H1 (cell line): Measurements from ENCODE around the gene CEP85L. TPM values are rescaled to one million over a fixed set of nuclear protein-coding genes. Genes with fewer than 3 reads are reported as not detected.
A peak's percentile ranks its signal among the peaks of the same experiment; 100 is the strongest.

Source experiments
- CTCF ChIA-PET: fragments of 300-600 bp; sonication (Branson Sonifier 250); formaldehyde crosslinking; loops from one replicate; lab custom pipeline; 2021; ENCODE audit not compliant: partially characterized antibody; lab: Charles Lee
- POLR2A ChIA-PET: fragments of 300-600 bp; sonication (Branson Sonifier 250); formaldehyde crosslinking; loops from one replicate; lab custom pipeline; 2021; ENCODE audit warnings: inconsistent platforms; ENCODE audit not compliant: partially characterized antibody; lab: Charles Lee
- DNase-seq, 2 experiments: peaks; one replicate each; pipeline versions ENCODE4 v3.0.0 to v3.0.0-alpha.2; 2010 to 2022; ENCODE audit warnings: low spot score in 2 of 2, low read depth in 1 of 2, mixed read lengths in 1 of 2
- FAIRE-seq: peaks from 2 replicates; lab custom pipeline; 2011; peaks lifted over from hg19 to GRCh38; lab: Jason Lieb, UNC
- H2AFZ ChIP-seq: 2 replicates; pipeline ENCODE4 v1.8.1; 2012; ENCODE audit warnings: low read length, inconsistent platforms
- H2AK5ac ChIP-seq: 2 replicates; pipeline ENCODE4 v1.6.1; 2013; ENCODE audit warnings: low read depth, low read length
- H2BK120ac ChIP-seq: replicated peaks from 2 replicates; pipeline ENCODE3; 2013; ENCODE audit warnings: low read depth, low read length, inconsistent platforms
- H2BK12ac ChIP-seq: 2 replicates; pipeline ENCODE4 v1.6.1; 2013; ENCODE audit warnings: low read depth, low read length
- H2BK15ac ChIP-seq: 2 replicates; pipeline ENCODE4 v1.6.1; 2013; ENCODE audit warnings: low read length
- H2BK20ac ChIP-seq: 2 replicates; pipeline ENCODE4 v1.6.1; 2013; ENCODE audit warnings: low read length
- H2BK5ac ChIP-seq: 2 replicates; pipeline ENCODE4 v1.6.1; 2013; ENCODE audit warnings: low read depth, low read length
- H3K14ac ChIP-seq: 2 replicates; pipeline ENCODE4 v1.6.1; 2013; ENCODE audit warnings: inconsistent platforms; ENCODE audit not compliant: insufficient read length
- H3K18ac ChIP-seq: 2 replicates; pipeline ENCODE4 v1.6.1; 2013; ENCODE audit warnings: low read length; ENCODE audit errors: extremely low read depth
- H3K23ac ChIP-seq: 2 replicates; pipeline ENCODE4 v1.6.1; 2013; ENCODE audit warnings: inconsistent platforms; ENCODE audit not compliant: insufficient read length
- H3K23me2 ChIP-seq: 2 replicates; pipeline ENCODE4 v1.6.1; 2013; ENCODE audit warnings: low read depth, low read length
- H3K27ac ChIP-seq: 2 replicates; pipeline ENCODE4 v1.6.1; 2011; ENCODE audit warnings: low read depth, low read length, inconsistent platforms
- H3K27me3 ChIP-seq, 4 experiments: replicated peaks in 1 of 4; 1 replicate in 1 of 4; 2 replicates in 3 of 4; pipeline versions ENCODE4 v1.6.1 to v1.8.1; 2011 to 2013; ENCODE audit warnings: low read length in 3 of 4, mild to moderate bottlenecking in 3 of 4, inconsistent platforms in 2 of 4, mixed read lengths in 2 of 4, moderate library complexity in 1 of 4; ENCODE audit not compliant: control insufficient read depth in 3 of 4, insufficient read depth in 3 of 4; ENCODE audit errors: extremely low read depth in 1 of 4
- H3K36me3 ChIP-seq, 4 experiments: 2 replicates each; pipeline versions ENCODE4 v1.6.1 to v1.8.1; 2011 to 2013; ENCODE audit warnings: mild to moderate bottlenecking in 4 of 4, low read length in 3 of 4, moderate library complexity in 2 of 4, control low read depth in 1 of 4, inconsistent platforms in 1 of 4; ENCODE audit not compliant: insufficient read depth in 4 of 4, control insufficient read depth in 2 of 4
- H3K4ac ChIP-seq: replicated peaks from 2 replicates; pipeline ENCODE3; 2013; ENCODE audit warnings: low read length, low read depth, mixed read lengths, inconsistent platforms; ENCODE audit not compliant: insufficient read length
- H3K4me1 ChIP-seq, 4 experiments: replicated peaks in 1 of 4; 1 replicate in 1 of 4; 2 replicates in 3 of 4; pipeline versions ENCODE4 v1.6.1 to v1.8.1; 2011 to 2013; ENCODE audit warnings: low read length in 3 of 4, inconsistent platforms in 2 of 4, mixed read lengths in 1 of 4; ENCODE audit not compliant: insufficient read depth in 4 of 4, control insufficient read depth in 3 of 4
- H3K4me2 ChIP-seq, 2 experiments: 2 replicates each; pipeline versions ENCODE4 v1.6.1 to v1.8.1; 2011 to 2013; ENCODE audit warnings: low read depth in 2 of 2, low read length in 2 of 2, control low read depth in 1 of 2, inconsistent platforms in 1 of 2, mild to moderate bottlenecking in 1 of 2; ENCODE audit not compliant: insufficient read depth in 1 of 2
- H3K4me3 ChIP-seq, 4 experiments: fragments of 200-600, 300-600 bp in 1 of 4; sonication (generic), shearing (Covaris generic), sonication (Bioruptor Twin) in 1 of 4; 2 replicates each; pipeline versions ENCODE4 v1.5.1 to v1.8.1; 2011 to 2016; ENCODE audit warnings: low read length in 4 of 4, low read depth in 3 of 4, control low read depth in 2 of 4, inconsistent platforms in 2 of 4, mild to moderate bottlenecking in 2 of 4, mixed read lengths in 1 of 4, moderate library complexity in 1 of 4; ENCODE audit not compliant: insufficient read depth in 2 of 4; ENCODE audit errors: extremely low read depth in 1 of 4
- H3K56ac ChIP-seq: replicated peaks from 2 replicates; pipeline ENCODE3; 2013; ENCODE audit warnings: low read depth, mild to moderate bottlenecking, mixed read lengths, low read length, inconsistent platforms; ENCODE audit not compliant: insufficient read length
- H3K79me1 ChIP-seq: 2 replicates; pipeline ENCODE4 v1.6.1; 2013; ENCODE audit warnings: low read depth, low read length, control low read depth
- H3K79me2 ChIP-seq, 2 experiments: 2 replicates each; pipeline versions ENCODE4 v1.6.1 to v1.8.1; 2012 to 2013; ENCODE audit warnings: low read length in 2 of 2, mild to moderate bottlenecking in 2 of 2, inconsistent platforms in 1 of 2; ENCODE audit not compliant: insufficient read depth in 2 of 2, control insufficient read depth in 1 of 2
- H3K9ac ChIP-seq, 4 experiments: replicated peaks in 1 of 4; 1 replicate in 1 of 4; 2 replicates in 3 of 4; pipeline versions ENCODE4 v1.6.1 to v1.8.1; 2011 to 2013; ENCODE audit warnings: low read depth in 3 of 4, low read length in 3 of 4, control low read depth in 2 of 4, mild to moderate bottlenecking in 2 of 4, moderate library complexity in 2 of 4, inconsistent platforms in 1 of 4; ENCODE audit errors: extremely low read depth in 1 of 4
- H3K9me3 ChIP-seq, 2 experiments: 2 replicates each; pipeline versions ENCODE4 v1.6.1 to v1.8.1; 2012 to 2013; ENCODE audit warnings: mild to moderate bottlenecking in 2 of 2, moderate library complexity in 2 of 2, control low read depth in 1 of 2, inconsistent platforms in 1 of 2, low read depth in 1 of 2, low read length in 1 of 2, mixed read lengths in 1 of 2; ENCODE audit not compliant: insufficient read depth in 2 of 2
- H4K20me1 ChIP-seq, 2 experiments: replicated peaks in 1 of 2; 2 replicates each; pipeline versions ENCODE3 to v1.8.1; 2011 to 2013; ENCODE audit warnings: inconsistent platforms in 2 of 2, low read length in 2 of 2, mild to moderate bottlenecking in 1 of 2; ENCODE audit not compliant: insufficient read depth in 2 of 2, control insufficient read depth in 1 of 2
- H4K5ac ChIP-seq: 2 replicates; pipeline ENCODE4 v1.6.1; 2013; ENCODE audit warnings: low read length, low read depth, mixed read lengths, inconsistent platforms; ENCODE audit not compliant: insufficient read length
- H4K8ac ChIP-seq: 2 replicates; pipeline ENCODE4 v1.8.0; 2013; ENCODE audit warnings: mild to moderate bottlenecking, moderate library complexity, low read length, inconsistent platforms; ENCODE audit not compliant: insufficient read depth; ENCODE audit errors: extremely low read depth
- H4K91ac ChIP-seq: replicated peaks from 2 replicates; pipeline ENCODE3; 2013; ENCODE audit warnings: low read length, mixed read lengths, inconsistent platforms; ENCODE audit not compliant: insufficient read length
- JUND ChIP-seq: IDR thresholded peaks from 2 replicates; pipeline ENCODE4 v1.6.1; 2011; ENCODE audit warnings: mild to moderate bottlenecking, improper control_type of control experiment, low read length
- YY1 ChIP-seq: IDR thresholded peaks from 2 replicates; pipeline ENCODE4 v1.6.1; 2011; ENCODE audit warnings: low read depth, mild to moderate bottlenecking, low read length
- WGBS, 2 experiments: shearing (Covaris generic) in 1 of 2; methylation state at CpG; one replicate each; pipeline versions ENCODE4 v1.1.6 to v1.1.7; 2013 to 2015; ENCODE audit warnings: low lambda C conversion rate in 2 of 2, mixed read lengths in 2 of 2, inconsistent platforms in 1 of 2, low coverage in 1 of 2, missing lambda C conversion rate in 1 of 2; ENCODE audit not compliant: insufficient replicate concordance in 2 of 2, insufficient coverage in 1 of 2, insufficient read length in 1 of 2; ENCODE audit errors: extremely low coverage in 1 of 2, missing lambda C conversion rate in 1 of 2; 5-methylcytosine and 5-hydroxymethylcytosine counted together
- polyA plus RNA-seq, 7 experiments: library from polyadenylated mRNA; depleted of rRNA in 3 of 7; stranded (reverse) in 5 of 7; unstranded in 2 of 7; fragments of >200 nt in 5 of 7; fragments of 200-250 nt in 2 of 7; gene quantifications; 1 replicate in 5 of 7; 2 replicates in 1 of 7; 4 replicates in 1 of 7; pipeline versions ENCODE4 v1.2.1 to v1.2.3, GENCODE V29; 2011 to 2013; ENCODE audit warnings: missing spikeins in 2 of 7, mixed read lengths in 2 of 7
- total RNA-seq: library from RNA; stranded (reverse); fragmentation: NEBNext Ultra II Directional; extraction: Animal tissue kit (Norgen Biotek cat#: 25700); gene quantifications from 2 replicates; pipeline ENCODE4 v1.2.1, GENCODE V29; 2021

CEP85L gene
- total and polyA plus RNA-seq, 2 of the 8 experiments (the other 6 are each of a cell fraction or from before 2014, with no cell fraction given), result 3.2 to 27.6 TPM

DNA sequence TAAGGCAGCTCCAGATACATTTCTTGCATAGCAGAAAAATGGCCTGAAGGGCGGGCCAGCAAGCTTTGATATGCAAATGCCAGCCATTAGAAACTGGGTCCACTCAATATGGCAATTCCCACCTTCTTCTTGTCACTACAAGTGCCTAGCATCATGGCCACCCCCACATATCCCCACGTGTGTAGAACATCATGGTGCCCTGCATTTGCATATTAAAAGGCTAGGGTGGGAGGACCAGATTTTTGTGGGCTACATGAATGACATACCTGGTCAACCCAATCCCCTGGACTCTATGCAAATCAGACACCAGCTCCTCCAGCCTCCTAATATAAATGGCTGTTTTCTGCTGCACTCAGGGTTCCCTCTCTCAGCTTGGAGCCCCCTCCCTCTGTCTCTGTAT lies 71.6 kb downstream of the CEP85L start:
- H3K56ac ChIP-seq, result no peak overlapping the region
- H3K23me2 ChIP-seq, result peaks cover 2% of the 10 kb centered on the region; the same call in 1 of the 2 replicates
- no peak overlapping the region for H4K8ac ChIP-seq
- no peak overlapping the region for H2AK5ac ChIP-seq
- H2BK5ac ChIP-seq, result no peak overlapping the region
- no peak overlapping the region for H3K4ac ChIP-seq
- H2BK20ac ChIP-seq, result no peak overlapping the region
- no peaks in the 10 kb centered on the region for H3K9me3 ChIP-seq
- H3K27me3 ChIP-seq, result no peaks in the 10 kb centered on the region
- no peak overlapping the region for H2BK12ac ChIP-seq
- no peak overlapping the region for H2BK15ac ChIP-seq
- no peak overlapping the region for H3K14ac ChIP-seq
- WGBS, 2 experiments, result 42% methylated on average over 2 of the region's 2 CpGs; no CpG with 5 or more reads in 1 of the 2 experiments
- no peak overlapping the region for H3K27ac ChIP-seq
- no peak overlapping the region for H3K9ac ChIP-seq
- peaks cover 0 to 10% of the 10 kb centered on the region in 2 experiments; a peak in 1 of 4 replicates for H3K79me2 ChIP-seq
- H3K23ac ChIP-seq, result no peak overlapping the region
- TF ChIP-seq YY1, result peak; percentile 25; the same call in 1 of the 2 replicates
- no peak for TF ChIP-seq JUND
- TF ChIP-seq, all 59 proteins: peak for 1
- H3K4me1 ChIP-seq, result peaks cover 0 to 10% (median 0%) of the 10 kb centered on the region in 4 experiments; a peak in 2 of 7 replicates
- ChIA-PET CTCF (interaction anchor here (0.6 to 4.1 kb wide), 41 partner anchors 10 to 741 kb away, joined by 3 to 48 read pairs (median 4); no protein-coding TSS in a partner anchor), POLR2A (interaction anchor here (0.6 kb wide), 1 partner anchor 40 kb away, joined by 3 read pairs; no protein-coding TSS in a partner anchor)
- H3K18ac ChIP-seq, result no peak overlapping the region
- no peak overlapping the region for H4K91ac ChIP-seq
- H4K20me1 ChIP-seq, result peaks cover 0 to 2% of the 10 kb centered on the region in 2 experiments
- H4K5ac ChIP-seq, result no peak overlapping the region
- no peak overlapping the region for H3K4me3 ChIP-seq
- no peak overlapping the region for H2AFZ ChIP-seq
- no peak overlapping the region for H2BK120ac ChIP-seq
- no peaks in the 10 kb centered on the region for H3K79me1 ChIP-seq
- H3K4me2 ChIP-seq, result no peak overlapping the region
- FAIRE-seq (no peak), DNase-seq (no peak)
- no peaks in the 10 kb centered on the region; a peak in 1 of 8 replicates for H3K36me3 ChIP-seq
